GM12892 (cell line): ENCODE results near the gene MYPN.

Source experiments
- POLR2AphosphoS5 ChIP-seq: IDR thresholded peaks from 2 replicates; pipeline ENCODE4 v1.6.1; 2011; ENCODE audit warnings: low read depth, low read length, control low read depth
- TAF1 ChIP-seq: IDR thresholded peaks from 2 replicates; pipeline ENCODE4 v1.6.1; 2011; ENCODE audit warnings: low read depth, mild to moderate bottlenecking, control low read depth, low read length, borderline replicate concordance

DNA sequence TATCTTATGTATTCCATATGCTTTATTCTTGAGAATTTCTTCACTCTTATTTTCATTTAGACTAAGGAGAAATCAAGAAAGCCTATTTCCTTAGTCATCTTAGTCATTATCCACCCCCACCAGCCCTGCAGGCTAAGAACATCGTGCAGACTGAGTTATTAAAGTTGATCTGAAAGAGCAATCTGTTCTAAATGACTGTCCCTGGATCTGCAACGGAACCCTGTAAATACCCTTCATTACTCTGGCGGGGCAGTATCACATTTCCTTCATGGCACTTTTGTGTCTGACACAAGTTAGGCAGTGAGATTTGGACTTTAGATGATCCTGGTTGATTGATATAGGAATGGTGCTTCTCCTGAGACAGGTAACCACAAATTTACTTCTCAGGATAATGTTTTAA lies 3.5 kb upstream of the MYPN start:
- no peak for TF ChIP-seq POLR2AphosphoS5
- no peak for TF ChIP-seq TAF1
